Lower leg skin (tissue), 3 donors: ENCODE measurements around the gene WRAP53.

Experiments
- CTCF ChIP-seq, 3 donors: fragments of 450-650 bp; IDR thresholded peaks; one replicate each; pipeline ENCODE4 v1.5.1; 2016; ENCODE audit warnings: antibody characterized with exemption in 3 of 3, mild to moderate bottlenecking in 3 of 3, moderate library complexity in 2 of 3
- POLR2A ChIP-seq, 2 donors: fragments of 450-650 bp; IDR thresholded peaks; one replicate each; pipeline ENCODE4 v1.6.1; 2016 to 2017; ENCODE audit warnings: antibody characterized with exemption in 2 of 2, mild to moderate bottlenecking in 1 of 2, moderate library complexity in 1 of 2

DNA sequence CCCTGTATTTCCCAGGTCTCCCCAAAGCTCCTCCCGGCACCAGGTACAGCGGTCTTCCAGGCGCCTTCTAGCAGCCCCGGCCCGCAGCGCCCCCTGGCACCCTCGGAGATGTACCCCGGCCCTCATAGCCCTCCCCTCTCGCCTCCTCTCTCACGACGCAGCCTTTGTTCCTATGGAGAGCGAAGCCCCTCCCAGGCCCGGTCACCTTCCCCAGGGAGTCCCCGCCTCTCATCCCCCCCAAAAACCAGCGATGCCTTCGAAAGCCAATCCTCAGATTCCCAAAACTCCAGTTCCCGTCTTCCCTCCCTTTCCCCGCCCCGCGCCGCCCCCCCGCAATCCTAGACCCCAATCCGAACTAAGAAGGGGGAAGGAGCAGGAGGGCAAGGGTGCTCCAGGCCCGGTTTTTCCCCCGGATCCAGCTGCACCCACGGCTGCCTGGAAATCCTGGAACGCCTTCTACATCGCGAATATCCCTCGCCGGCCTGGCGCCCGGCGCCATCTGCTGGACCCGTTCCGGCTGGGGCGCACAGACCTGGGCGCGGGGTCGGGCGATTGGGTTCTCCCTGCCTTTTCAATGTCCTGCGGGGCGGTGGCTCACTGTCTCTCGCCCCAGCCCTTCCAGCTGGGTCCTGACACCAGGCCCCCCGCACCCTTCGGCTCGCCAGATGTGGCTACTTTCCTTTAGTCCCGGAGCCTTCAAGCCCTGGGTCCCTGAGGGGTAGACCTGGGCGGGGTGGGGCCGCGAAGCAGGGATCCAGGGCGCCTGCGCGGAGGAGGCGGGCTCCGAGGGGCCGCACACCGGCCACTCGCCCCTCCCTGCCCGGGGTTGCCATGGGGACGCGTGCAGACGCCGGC, 28.9 kb downstream of the WRAP53 start, which contains the start of gene DNAH2:
- TF ChIP-seq CTCF (IDR thresholded peaks at IDR 0.05) (no peak), POLR2A (IDR thresholded peaks at IDR 0.05) (no peak)
